ENCODE measurements around the gene REPS2. TPM values are rescaled to one million over a fixed set of nuclear protein-coding genes. Genes with fewer than 3 reads are reported as not detected.

The REPS2 gene
- total RNA-seq, 1 experiment from 2014 or later, result 0.04 TPM

- Histone ChIP-seq H3K4me1 (ENCODE audit: insufficient read depth, low read length, poor library complexity, severe bottlenecking) (peaks cover 15% of the 10 kb centered on the region), H3K27me3 (replicated peaks; ENCODE audit: insufficient read depth, low read depth, low read length, poor library complexity) (peaks cover 7% of the 10 kb centered on the region), H3K36me3 (ENCODE audit: insufficient read depth, low read length, poor library complexity, severe bottlenecking) (no peaks in the 10 kb centered on the region), H3K9me3 (ENCODE audit: low read depth, low read length, poor library complexity, severe bottlenecking) (no peaks in the 10 kb centered on the region), H3K4me3 (ENCODE audit: low read depth, low read length, poor library complexity, severe bottlenecking) (no peak overlapping the region), H3K27ac (ENCODE audit: low read depth, low read length, poor library complexity, severe bottlenecking) (no peak overlapping the region)
- DNase-seq (ENCODE audit: low spot score), result peak; percentile 52
- BruUV-seq (replicated peaks), result no TSS peak
- intact Hi-C loops (cut with micrococcal nuclease; ENCODE audit: unreplicated experiment), result no loop called here
- ChIA-PET CTCF (no interaction called here), POLR2A (ENCODE audit: low non-redundant PET) (no interaction called here)
- TF ChIP-seq EZH2 (IDR thresholded peaks at IDR 0.05; ENCODE audit: borderline replicate concordance, low read depth, low read length, poor library complexity, severe bottlenecking), result no peak
- TF ChIP-seq CTCF (conservative IDR thresholded peaks at IDR 0.05; ENCODE audit: low read depth, low read length), result no peak
Observed at GRCh38 chrX:16931371-16931770, 15.1 kb upstream of the REPS2 start.

- intact Hi-C loops (cut with micrococcal nuclease; ENCODE audit: unreplicated experiment), result no loop called here
- no peak overlapping the region for H3K4me3 ChIP-seq (ENCODE audit: low read depth, low read length, poor library complexity, severe bottlenecking)
- BruUV-seq (replicated peaks), result no TSS peak
Observed at GRCh38 chrX:16931855-16932575, 14.4 kb upstream of the REPS2 start.

GRCh38 chrX:16934185-16934584 lies 12.3 kb upstream of the REPS2 start:
- TF ChIP-seq EZH2 (IDR thresholded peaks at IDR 0.05; ENCODE audit: borderline replicate concordance, low read depth, low read length, poor library complexity, severe bottlenecking) (no peak), CTCF (conservative IDR thresholded peaks at IDR 0.05; ENCODE audit: low read depth, low read length) (no peak)
- no TSS peak for BruUV-seq (replicated peaks)
- DNase-seq (ENCODE audit: low spot score), result no peak
- ChIA-PET CTCF (no interaction called here), POLR2A (ENCODE audit: low non-redundant PET) (no interaction called here)
- Histone ChIP-seq H3K4me1 (ENCODE audit: insufficient read depth, low read length, poor library complexity, severe bottlenecking) (peaks cover 15% of the 10 kb centered on the region), H3K36me3 (ENCODE audit: insufficient read depth, low read length, poor library complexity, severe bottlenecking) (no peaks in the 10 kb centered on the region), H3K27ac (ENCODE audit: low read depth, low read length, poor library complexity, severe bottlenecking) (no peak overlapping the region), H3K4me3 (ENCODE audit: low read depth, low read length, poor library complexity, severe bottlenecking) (no peak overlapping the region), H3K27me3 (replicated peaks; ENCODE audit: insufficient read depth, low read depth, low read length, poor library complexity) (peaks cover 7% of the 10 kb centered on the region), H3K9me3 (ENCODE audit: low read depth, low read length, poor library complexity, severe bottlenecking) (no peaks in the 10 kb centered on the region)
- intact Hi-C loops (cut with micrococcal nuclease; ENCODE audit: unreplicated experiment), result no loop called here

More at GRCh38 chrX:16931855-16932575, 14.4 kb upstream of the REPS2 start:
- TF ChIP-seq EZH2 (IDR thresholded peaks at IDR 0.05; ENCODE audit: borderline replicate concordance, low read depth, low read length, poor library complexity, severe bottlenecking), result no peak
- no peak for TF ChIP-seq CTCF (conservative IDR thresholded peaks at IDR 0.05; ENCODE audit: low read depth, low read length)
- CTCF ChIA-PET, result no interaction called here
- POLR2A ChIA-PET (ENCODE audit: low non-redundant PET), result no interaction called here
- no peaks in the 10 kb centered on the region for H3K36me3 ChIP-seq (ENCODE audit: insufficient read depth, low read length, poor library complexity, severe bottlenecking)
- no peak overlapping the region for H3K27ac ChIP-seq (ENCODE audit: low read depth, low read length, poor library complexity, severe bottlenecking)
- H3K27me3 ChIP-seq (replicated peaks; ENCODE audit: insufficient read depth, low read depth, low read length, poor library complexity), result peaks cover 7% of the 10 kb centered on the region
- DNase-seq (ENCODE audit: low spot score), result no peak
- no peaks in the 10 kb centered on the region for H3K9me3 ChIP-seq (ENCODE audit: low read depth, low read length, poor library complexity, severe bottlenecking)
- peaks cover 15% of the 10 kb centered on the region for H3K4me1 ChIP-seq (ENCODE audit: insufficient read depth, low read length, poor library complexity, severe bottlenecking)

All from A673 (cell line).